Activated CD4-positive, CD25-positive, alpha-beta regulatory T cell treated with anti-CD3 and anti-CD28 coated beads, Interleukin-2, amount 50 U/mL, for 16 hours (primary cell): ENCODE data around the gene CDH5.

Experiments
- DNase-seq: peaks from one replicate; pipeline ENCODE4 v3.0.0-alpha.2; 2020; ENCODE audit warnings: low read depth, low spot score

CDH5 gene

GRCh38 chr16:66391726-66392670, 25.5 kb downstream of the CDH5 start:
- no peak for DNase-seq

- DNase-seq = no peak
Observed at GRCh38 chr16:66395806-66396555, 29.5 kb downstream of the CDH5 start.

- DNase-seq = no peak
Observed at GRCh38 chr16:66397736-66398433, 31.4 kb downstream of the CDH5 start.

- no peak for DNase-seq
Observed at GRCh38 chr16:66399031-66399430, 32.5 kb downstream of the CDH5 start.

- no peak for DNase-seq
Observed at GRCh38 chr16:66399930-66400329, 33.4 kb downstream of the CDH5 start.

GRCh38 chr16:66400503-66401380, 34.3 kb downstream of the CDH5 start:
- no peak for DNase-seq

GRCh38 chr16:66401610-66402009, 35.1 kb downstream of the CDH5 start:
- no peak for DNase-seq

- no peak for DNase-seq
Observed at GRCh38 chr16:66402166-66402565, 35.7 kb downstream of the CDH5 start.

- DNase-seq = no peak
Observed at GRCh38 chr16:66402591-66403230, 36.2 kb downstream of the CDH5 start.

- no peak for DNase-seq
Observed at GRCh38 chr16:66403531-66404145, 37.1 kb downstream of the CDH5 start.

- DNase-seq = no peak
Observed at GRCh38 chr16:66405057-66405783, 38.7 kb downstream of the CDH5 start.

GRCh38 chr16:66406534-66407221, 40.2 kb downstream of the CDH5 start:
- peak; percentile 79 for DNase-seq

GRCh38 chr16:66408163-66409048, 41.9 kb downstream of the CDH5 start:
- DNase-seq = no peak

GRCh38 chr16:66409156-66409555, 42.7 kb downstream of the CDH5 start:
- no peak for DNase-seq

- DNase-seq = no peak
Observed at GRCh38 chr16:66412182-66412581, 45.7 kb downstream of the CDH5 start.

GRCh38 chr16:66414891-66415290, 48.4 kb downstream of the CDH5 start:
- DNase-seq = no peak

- DNase-seq = no peak
Observed at GRCh38 chr16:66416136-66416535, 49.6 kb downstream of the CDH5 start.
